Measurements from ENCODE around the gene DDB1.

Gene DDB1

DNA sequence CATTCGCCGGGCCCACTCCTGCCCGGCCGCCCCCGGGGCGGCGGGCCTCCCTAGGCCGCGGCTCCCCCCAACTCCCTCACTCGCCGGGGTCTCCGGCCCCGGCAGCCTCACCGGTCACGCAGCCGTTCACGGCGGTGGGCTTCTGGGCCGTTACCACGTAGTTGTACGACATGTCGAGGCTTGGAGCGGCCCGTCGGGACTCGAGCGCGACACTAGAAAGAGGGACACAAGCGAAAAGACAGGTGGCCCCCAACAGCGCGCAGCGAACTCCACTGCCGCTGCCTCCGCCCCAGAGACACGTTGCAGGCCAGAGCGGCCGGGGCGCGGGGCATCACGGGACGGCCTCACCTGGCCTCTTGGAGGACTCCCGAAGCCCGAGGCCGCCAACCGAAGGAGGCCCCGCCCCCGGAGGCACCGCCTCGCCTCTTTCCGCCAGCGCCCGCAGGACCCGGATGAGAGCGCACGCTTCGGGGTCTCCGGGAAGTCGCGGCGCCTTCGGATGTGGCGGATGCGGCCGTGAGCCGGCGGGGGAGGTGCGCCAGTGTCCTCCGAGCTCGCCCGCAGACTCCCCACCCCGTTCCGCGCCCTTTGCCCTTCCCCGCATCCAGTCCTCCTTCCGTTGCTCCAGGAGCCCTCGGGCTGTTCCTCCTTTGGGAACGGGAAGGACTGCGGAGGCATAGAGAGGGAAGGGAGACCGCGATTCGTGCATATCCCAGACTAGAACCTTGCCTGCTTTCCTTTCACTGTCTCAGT, at the start of gene DDB1, which contains the start of gene TKFC:
DDB1 (minus strand) TSS at position 309 of the 753 bp plus-strand sequence; CDS start at position 172, 137 bp downstream.
TKFC (plus strand) TSS at position 432 of the 753 bp plus-strand sequence. CDS start 1,501 bp downstream, outside the sequence.
- TF ChIP-seq, protein P1, sequence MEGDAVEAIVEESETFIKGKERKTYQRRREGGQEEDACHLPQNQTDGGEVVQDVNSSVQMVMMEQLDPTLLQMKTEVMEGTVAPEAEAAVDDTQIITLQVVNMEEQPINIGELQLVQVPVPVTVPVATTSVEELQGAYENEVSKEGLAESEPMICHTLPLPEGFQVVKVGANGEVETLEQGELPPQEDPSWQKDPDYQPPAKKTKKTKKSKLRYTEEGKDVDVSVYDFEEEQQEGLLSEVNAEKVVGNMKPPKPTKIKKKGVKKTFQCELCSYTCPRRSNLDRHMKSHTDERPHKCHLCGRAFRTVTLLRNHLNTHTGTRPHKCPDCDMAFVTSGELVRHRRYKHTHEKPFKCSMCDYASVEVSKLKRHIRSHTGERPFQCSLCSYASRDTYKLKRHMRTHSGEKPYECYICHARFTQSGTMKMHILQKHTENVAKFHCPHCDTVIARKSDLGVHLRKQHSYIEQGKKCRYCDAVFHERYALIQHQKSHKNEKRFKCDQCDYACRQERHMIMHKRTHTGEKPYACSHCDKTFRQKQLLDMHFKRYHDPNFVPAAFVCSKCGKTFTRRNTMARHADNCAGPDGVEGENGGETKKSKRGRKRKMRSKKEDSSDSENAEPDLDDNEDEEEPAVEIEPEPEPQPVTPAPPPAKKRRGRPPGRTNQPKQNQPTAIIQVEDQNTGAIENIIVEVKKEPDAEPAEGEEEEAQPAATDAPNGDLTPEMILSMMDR (IDR thresholded peaks at IDR 0.05; ENCODE audit: low read depth, low read length, missing control alignments), result no peak
- DNase-seq (ENCODE audit: low read depth), result peak; percentile 69
- H3K4me3 ChIP-seq (ENCODE audit: low read depth, low read length), result peak within 1 kb of the TSS; percentile 72

DNA sequence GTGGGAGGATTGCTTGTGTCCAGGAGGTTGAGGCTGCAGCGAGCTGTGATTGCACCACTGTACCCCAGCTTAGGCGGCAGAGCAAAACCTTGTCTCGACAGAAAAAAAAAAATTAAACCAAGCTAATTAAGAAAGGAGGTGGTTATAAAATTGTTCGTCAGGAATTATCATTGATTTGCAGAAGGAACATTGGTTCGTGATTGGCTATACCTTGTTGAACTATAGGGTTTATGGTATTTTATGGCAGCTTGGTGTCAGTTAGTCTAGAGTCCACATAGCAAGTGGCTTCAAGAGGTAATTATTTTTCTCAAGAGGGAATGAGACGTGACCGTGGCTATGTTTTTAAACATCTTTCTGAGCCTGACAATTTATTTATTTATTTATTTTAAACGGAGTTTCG, 48.0 kb upstream of the DDB1 start:
- no peak overlapping the region for H3K4me3 ChIP-seq (ENCODE audit: low read depth, low read length)
- TF ChIP-seq, protein P1 (IDR thresholded peaks at IDR 0.05; ENCODE audit: low read depth, low read length, missing control alignments), result no peak
- DNase-seq (ENCODE audit: low read depth), result no peak

DNA sequence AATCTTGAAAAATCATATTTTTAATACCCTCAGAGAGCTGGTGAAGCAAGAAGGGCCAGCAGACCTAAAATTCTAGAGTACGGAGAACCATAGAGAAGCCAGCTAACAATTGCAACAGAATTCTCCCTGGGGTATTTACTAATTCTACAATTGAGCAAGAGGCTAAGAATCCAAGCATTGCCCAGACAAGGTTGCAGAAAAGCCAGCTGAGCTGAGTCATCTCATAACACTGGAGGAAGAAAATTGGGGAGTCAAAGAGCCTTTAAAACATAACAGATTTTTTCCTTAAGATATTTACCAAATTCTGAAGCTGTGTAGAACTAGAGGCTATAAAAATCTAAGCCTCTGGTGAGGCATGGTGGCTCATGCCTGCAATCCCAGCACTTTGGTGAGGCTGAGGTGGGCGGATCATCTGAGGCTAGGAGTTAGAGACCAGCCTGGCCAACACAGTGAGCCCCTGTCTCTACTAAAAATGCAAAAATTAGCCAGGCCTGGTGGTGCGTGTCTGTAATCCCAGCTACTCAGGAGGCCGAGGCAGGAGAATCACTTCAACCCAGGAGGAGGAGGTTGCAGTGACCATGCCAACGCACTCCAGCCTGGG, 45.9 kb upstream of the DDB1 start:
- TF ChIP-seq, protein P1 (IDR thresholded peaks at IDR 0.05; ENCODE audit: low read depth, low read length, missing control alignments), result no peak
- no peak overlapping the region for H3K4me3 ChIP-seq (ENCODE audit: low read depth, low read length)
- DNase-seq (ENCODE audit: low read depth), result no peak

DNA sequence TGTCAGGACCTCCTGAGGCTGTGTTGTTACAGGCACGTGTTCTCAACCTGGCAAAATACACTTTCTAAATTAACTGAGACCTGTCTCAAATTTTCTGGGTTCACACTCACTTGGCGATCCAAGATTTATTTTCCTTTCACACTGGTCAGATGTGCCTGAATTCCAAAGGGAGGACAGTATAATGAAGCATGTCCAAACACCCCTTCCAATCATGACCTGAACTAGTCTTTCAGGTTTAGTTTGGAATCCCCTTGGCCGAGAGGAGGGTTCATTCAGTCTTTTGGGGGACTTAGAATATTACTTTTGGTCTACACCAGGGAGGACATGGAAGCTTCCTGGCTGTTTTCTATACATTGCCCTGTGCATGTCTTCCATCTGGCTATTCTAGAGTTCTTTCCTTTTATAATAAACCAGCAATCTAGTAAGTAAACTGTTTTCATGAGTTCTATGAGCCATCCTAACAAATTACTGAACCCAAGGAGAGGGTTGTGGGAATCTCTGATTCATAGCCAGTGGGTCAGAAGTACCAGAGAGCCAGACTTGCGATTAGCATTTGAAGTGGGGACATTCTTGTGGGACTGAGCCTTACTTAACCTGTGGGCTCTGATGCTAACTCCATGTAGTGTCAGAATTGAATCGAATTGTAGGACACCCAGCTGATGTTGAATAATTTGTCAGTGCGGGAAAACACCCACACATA, 44.7 kb upstream of the DDB1 start:
- TF ChIP-seq, protein P1 (IDR thresholded peaks at IDR 0.05; ENCODE audit: low read depth, low read length, missing control alignments), result no peak
- no peak for DNase-seq (ENCODE audit: low read depth)
- no peak overlapping the region for H3K4me3 ChIP-seq (ENCODE audit: low read depth, low read length)

DNA sequence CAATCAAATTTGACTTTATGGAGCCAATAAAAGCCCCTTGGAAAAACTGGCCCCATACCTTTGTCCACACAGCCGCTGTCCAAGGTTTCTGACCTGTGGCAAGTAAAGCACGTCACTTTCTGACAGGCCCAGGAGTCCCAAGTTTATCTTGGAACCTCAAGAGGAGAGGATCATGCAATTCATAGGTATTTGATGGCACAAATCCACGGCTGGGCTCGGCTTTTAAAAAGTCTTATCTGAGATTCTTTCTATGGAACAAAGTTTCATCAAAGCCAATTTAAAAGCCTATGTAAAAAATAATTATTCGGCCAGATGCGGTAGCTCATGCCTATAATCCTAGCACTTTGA, 42.8 kb upstream of the DDB1 start:
- TF ChIP-seq, protein P1 (IDR thresholded peaks at IDR 0.05; ENCODE audit: low read depth, low read length, missing control alignments), result no peak
- no peak overlapping the region for H3K4me3 ChIP-seq (ENCODE audit: low read depth, low read length)
- no peak for DNase-seq (ENCODE audit: low read depth)

DNA sequence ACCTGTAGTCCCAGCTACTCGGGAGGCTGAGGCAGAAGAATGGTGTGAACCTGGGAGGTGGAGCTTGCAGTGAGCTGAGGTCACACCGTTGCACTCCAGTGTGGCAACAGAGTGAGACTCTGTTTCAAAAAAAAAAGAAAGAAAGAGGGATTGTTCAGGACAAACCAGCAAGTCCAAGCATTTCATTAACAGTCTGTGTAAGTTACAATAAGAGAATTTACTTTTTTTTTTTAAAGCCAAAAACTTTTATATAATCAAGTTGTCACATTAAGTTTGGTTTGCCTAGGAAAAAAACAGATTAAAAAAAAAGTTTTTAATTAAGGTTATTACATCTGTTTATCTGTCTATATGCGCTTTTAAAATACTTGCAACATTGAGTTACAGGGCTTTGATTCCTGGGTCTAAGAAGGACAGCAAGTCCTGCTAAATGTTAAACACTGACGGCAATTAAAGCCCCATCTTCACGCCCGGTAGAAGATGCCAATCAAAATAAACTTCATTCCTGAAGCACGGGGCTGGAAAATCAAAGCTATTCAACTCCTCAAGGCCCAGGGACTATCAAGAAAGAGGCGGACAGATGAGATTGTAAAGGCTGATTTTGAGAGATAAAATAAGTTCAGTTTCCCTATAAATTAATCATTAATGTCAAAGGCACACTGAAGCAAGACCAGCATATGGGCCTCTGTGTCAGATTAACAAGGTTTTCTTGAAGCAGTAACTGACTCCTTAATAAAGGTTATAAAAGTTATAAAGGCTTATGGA, 39.9 kb upstream of the DDB1 start:
- TF ChIP-seq, protein P1 (IDR thresholded peaks at IDR 0.05; ENCODE audit: low read depth, low read length, missing control alignments), result no peak
- no peak for DNase-seq (ENCODE audit: low read depth)
- no peak overlapping the region for H3K4me3 ChIP-seq (ENCODE audit: low read depth, low read length)

Measured in GM12864 (cell line).